ENCODE results near the gene SMC1B. TPM values are rescaled to one million over a fixed set of nuclear protein-coding genes. Genes with fewer than 3 reads are reported as not detected.
A peak's percentile ranks its signal among the peaks of the same experiment; 100 is the strongest.

SMC1B gene
- total and polyA plus RNA-seq, 9 of the 15 experiments (the other 6 are each of a cell fraction or from before 2014, with no cell fraction given): 0.03 TPM; not detected in 8

GRCh38 chr22:45317551-45318167, 95.7 kb downstream of the SMC1B start:
- DNase-seq (ENCODE audit: extremely low read depth in 1 of 4, low spot score in 3 of 4) (no peak), FAIRE-seq (no peak), ATAC-seq (no peak)
- Histone ChIP-seq H3K27me3 (ENCODE audit: control insufficient read depth in 2 of 2, insufficient read depth in 2 of 2, low read length in 2 of 2) (no peaks in the 10 kb centered on the region), H3K9me1 (ENCODE audit: control insufficient read depth, insufficient read depth, low read length) (peaks cover 7% of the 10 kb centered on the region), H3K4me2 (ENCODE audit: insufficient read depth, low read length) (no peak overlapping the region), H3K4me1 (replicated peaks in 1 of 2; ENCODE audit: control insufficient read depth in 2 of 2, insufficient read depth in 2 of 2, low read length in 2 of 2) (peaks cover 15 to 60% of the 10 kb centered on the region in 2 experiments), H3K9ac (ENCODE audit: insufficient read depth in 1 of 2, low read depth in 2 of 2, low read length in 2 of 2) (peak overlapping the region in 1 of 2 experiments; percentile 40; a peak in 2 of 4 replicates), H3K4me3 (no peak overlapping the region), H3K79me2 (ENCODE audit: control insufficient read depth, insufficient read depth, low read length) (peaks cover 98% of the 10 kb centered on the region), H4K20me1 (replicated peaks; ENCODE audit: control insufficient read depth, insufficient read depth, low read length) (peaks cover 25% of the 10 kb centered on the region; the same call in 1 of the 2 replicates), H3K36me3 (ENCODE audit: control insufficient read depth, insufficient read depth, low read length) (peaks cover 52% of the 10 kb centered on the region), H2AFZ (ENCODE audit: low read depth, low read length) (no peak overlapping the region), H3K9me3 (replicated peaks; ENCODE audit: control insufficient read depth, insufficient read depth, low read depth, low read length) (no peaks in the 10 kb centered on the region), H3K27ac (ENCODE audit: extremely low read depth, low read depth, low read length) (no peak overlapping the region)
- no TSS peak for BruUV-seq (replicated peaks)
- ChIA-PET CTCF (ENCODE audit: low intra/inter-chr PET ratio) (no interaction called here), POLR2A (no interaction called here)
- intact Hi-C loops (cut with micrococcal nuclease): no loop called here
- in situ Hi-C loops (cut with MboI): no loop called here
- TF ChIP-seq CREM (IDR thresholded peaks at IDR 0.05; ENCODE audit: low read depth) (no peak), ZNF146 (CRISPR knock-in tag; IDR thresholded peaks at IDR 0.05; ENCODE audit: unreplicated experiment) (no peak), MXI1 (IDR thresholded peaks at IDR 0.05; ENCODE audit: low read depth, low read length) (no peak), KLF10 (CRISPR knock-in tag; IDR thresholded peaks at IDR 0.05) (no peak), HDAC2 (IDR thresholded peaks at IDR 0.05) (0 out of 2 replicates have a peak, but pooled peaks have one; percentile 18), EWSR1 (IDR thresholded peaks at IDR 0.05; ENCODE audit: borderline replicate concordance, low read depth, partially characterized antibody) (no peak), CEBPG (CRISPR knock-in tag; IDR thresholded peaks at IDR 0.05) (no peak), CEBPG (tag; conservative IDR thresholded peaks at IDR 0.05 in 1 of 2, IDR thresholded peaks at IDR 0.05 in 1 of 2) (0 out of 4 replicates have a peak, but pooled peaks of 1 of the 2 experiments have one; percentile 1)
- TF ChIP-seq, protein P1, sequence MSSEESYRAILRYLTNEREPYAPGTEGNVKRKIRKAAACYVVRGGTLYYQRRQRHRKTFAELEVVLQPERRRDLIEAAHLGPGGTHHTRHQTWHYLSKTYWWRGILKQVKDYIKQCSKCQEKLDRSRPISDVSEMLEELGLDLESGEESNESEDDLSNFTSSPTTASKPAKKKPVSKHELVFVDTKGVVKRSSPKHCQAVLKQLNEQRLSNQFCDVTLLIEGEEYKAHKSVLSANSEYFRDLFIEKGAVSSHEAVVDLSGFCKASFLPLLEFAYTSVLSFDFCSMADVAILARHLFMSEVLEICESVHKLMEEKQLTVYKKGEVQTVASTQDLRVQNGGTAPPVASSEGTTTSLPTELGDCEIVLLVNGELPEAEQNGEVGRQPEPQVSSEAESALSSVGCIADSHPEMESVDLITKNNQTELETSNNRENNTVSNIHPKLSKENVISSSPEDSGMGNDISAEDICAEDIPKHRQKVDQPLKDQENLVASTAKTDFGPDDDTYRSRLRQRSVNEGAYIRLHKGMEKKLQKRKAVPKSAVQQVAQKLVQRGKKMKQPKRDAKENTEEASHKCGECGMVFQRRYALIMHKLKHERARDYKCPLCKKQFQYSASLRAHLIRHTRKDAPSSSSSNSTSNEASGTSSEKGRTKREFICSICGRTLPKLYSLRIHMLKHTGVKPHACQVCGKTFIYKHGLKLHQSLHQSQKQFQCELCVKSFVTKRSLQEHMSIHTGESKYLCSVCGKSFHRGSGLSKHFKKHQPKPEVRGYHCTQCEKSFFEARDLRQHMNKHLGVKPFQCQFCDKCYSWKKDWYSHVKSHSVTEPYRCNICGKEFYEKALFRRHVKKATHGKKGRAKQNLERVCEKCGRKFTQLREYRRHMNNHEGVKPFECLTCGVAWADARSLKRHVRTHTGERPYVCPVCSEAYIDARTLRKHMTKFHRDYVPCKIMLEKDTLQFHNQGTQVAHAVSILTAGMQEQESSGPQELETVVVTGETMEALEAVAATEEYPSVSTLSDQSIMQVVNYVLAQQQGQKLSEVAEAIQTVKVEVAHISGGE (CRISPR knock-in tag; IDR thresholded peaks at IDR 0.05): no peak
- WGBS (ENCODE audit: insufficient coverage, low coverage, missing lambda C conversion rate): 75% methylated on average over 16 of the region's 19 CpGs

Data from K562 (cell line).